Heart left ventricle (tissue), 16 donors: Measurements from ENCODE around the gene SF3B2. TPM values are rescaled to one million over a fixed set of nuclear protein-coding genes. Genes with fewer than 3 reads are reported as not detected.

Experiments used
- ATAC-seq, 4 donors: fragments of 200-7000 bp; cut with Tn5 transposase; one replicate each; pipeline ENCODE4 v1.9.1; 2020 to 2022; ENCODE audit warnings: moderate library complexity in 4 of 4, mild to moderate bottlenecking in 3 of 4, moderate number of reproducible peaks in 1 of 4
- DNase-seq, 5 donors: peaks; one replicate each; pipeline ENCODE4 v3.0.0-alpha.2; 2020
- H3K27ac ChIP-seq, 12 donors: fragments of 200-600 bp; sonication (generic) in 4 of 12; one replicate each; pipeline versions ENCODE4 v1.5.0 to v1.8.0; 2016 to 2022; ENCODE audit warnings: mild to moderate bottlenecking in 2 of 12
- H3K27me3 ChIP-seq, 9 donors: fragments of 200-600 bp; sonication (generic) in 2 of 9; one replicate each; pipeline versions ENCODE4 v1.5.1 to v1.8.0; 2016 to 2022; ENCODE audit warnings: mild to moderate bottlenecking in 3 of 9
- H3K36me3 ChIP-seq, 9 donors: fragments of 200-600 bp; sonication (generic) in 2 of 9; one replicate each; pipeline versions ENCODE4 v1.5.0 to v1.8.0; 2018 to 2022; ENCODE audit warnings: mild to moderate bottlenecking in 2 of 9
- H3K4me1 ChIP-seq, 12 donors: fragments of 200-600 bp; sonication (generic) in 4 of 12; one replicate each; pipeline versions ENCODE4 v1.5.0 to v1.8.0; 2016 to 2022; ENCODE audit warnings: mild to moderate bottlenecking in 3 of 12
- H3K4me3 ChIP-seq, 12 donors: fragments of 200-600 bp; sonication (generic) in 4 of 12; one replicate each; pipeline versions ENCODE4 v1.5.0 to v1.8.0; 2017 to 2022; ENCODE audit warnings: mild to moderate bottlenecking in 9 of 12, moderate library complexity in 4 of 12
- H3K9me3 ChIP-seq, 12 donors: fragments of 200-600 bp; sonication (generic) in 4 of 12; one replicate each; pipeline versions ENCODE4 v1.5.0 to v1.8.0; 2016 to 2022; ENCODE audit warnings: mild to moderate bottlenecking in 1 of 12
- CTCF ChIP-seq, 12 donors: fragments of 200-600 bp; sonication (generic) in 4 of 12; IDR thresholded peaks; one replicate each; pipeline versions ENCODE4 v1.5.0 to v1.8.0; 2018 to 2022; ENCODE audit warnings: antibody characterized with exemption in 12 of 12, mild to moderate bottlenecking in 5 of 12
- POLR2A ChIP-seq, 2 donors: fragments of 450-650 bp; IDR thresholded peaks; one replicate each; pipeline ENCODE4 v1.6.1; 2017; ENCODE audit warnings: antibody characterized with exemption in 2 of 2, mild to moderate bottlenecking in 2 of 2, moderate library complexity in 2 of 2
- WGBS, 4 donors: extraction: QIAGEN DNeasy Blood & Tissue Kit in 2 of 4; methylation state at CpG; one replicate each; pipeline versions ENCODE4 v1.1.5 to v1.1.7; 2013 to 2018; 5-methylcytosine and 5-hydroxymethylcytosine counted together
- intact Hi-C, 10 donors: fragments of 100-400 bp; cut with DNase I; formaldehyde crosslinking; loops; one replicate each; pipeline versions ENCODE4 v1.11.1 to v1.14.2; 2022
- polyA plus RNA-seq, 2 donors: library from polyadenylated mRNA; stranded (reverse); fragments of 200-250 nt; gene quantifications; one replicate each; pipeline ENCODE4 v1.2.3, GENCODE V29; 2013
- total RNA-seq, 9 donors: library from RNA; depleted of rRNA in 2 of 9; stranded (reverse); fragments of >200 nt in 2 of 9; fragmentation: NEBNext Ultra II Directional in 3 of 9; extraction: Animal tissue kit (Norgen Biotek cat#: 25700) in 3 of 9; gene quantifications; one replicate each; pipeline versions ENCODE4 v1.1.0 to v1.2.4, GENCODE V29; 2016 to 2023
- donor health status: ischemic (EF 13 %, LVEDD 7.1; RV severe dilation, severe dysfunction).
- donor health status: healthy with polysubstance abuse.
- donor health status: DM: no; HTN: yes; CAD: no.
- donor health status: DM: no; HTN: no; CAD: no.
- donor health status: ischemic (EF 25% LVEDD 6.9; RV normal size, moderate dysfunction).
- donor health status: ischemic (EF 25% LVEDD 5.7; RV mildly dilated, moderate dysfunction).
- donor health status: healthy.
- donor health status: DM: yes; HTN: yes; CAD: no.
- donor health status: ischemic (EF 35%, LVEDD 5.7; RV mildly dilated, moderate dysfunction).
- donor health status: nonischemic (EF 11% LVEDD 7.7; RV severe dilation, severe dysfunction).
- donor health status: DM: yes; HTN: yes; CAD: no.
- donor health status: PGD.
- donor health status: ischemic (EF 29% LVEDD 5.4; RV normal size, mild dysfunction).
- donor health status: nonischemic (EF 23%, LVEDD 6.1; RV moderate dilation, normal function).

Gene SF3B2
- total and polyA plus RNA-seq, 11 donors, result 43.5 to 106 (median 79.6) TPM

GRCh38 chr11:66011785-66012303 is 40.3 kb upstream of the SF3B2 start, which contains the start of gene CST6:
TSS of gene CST6 (plus strand) at chr11:66012008. CDS start at chr11:66012045, 37 bp downstream.
- WGBS, 4 donors, result 7 to 29% (median 11%) methylated on average over 10 to 61 of the region's 61 CpGs
- ATAC-seq (no peak), DNase-seq (no peak)
- peak within 1 kb of the TSS in 7 of 12 donors; percentile 11 to 39 (median 25) for H3K4me3 ChIP-seq
- H3K9me3 ChIP-seq, result no peaks in the 10 kb centered on the region
- intact Hi-C loops, result no loop called here
- H3K36me3 ChIP-seq, result no peaks in the 10 kb centered on the region
- H3K4me1 ChIP-seq, result peaks cover 0 to 30% (median 7%) of the 10 kb centered on the region in 12 donors
- H3K27ac ChIP-seq, result no peak within 1 kb of the TSS
- peaks cover 9 to 29% (median 16%) of the 10 kb centered on the region in 9 donors for H3K27me3 ChIP-seq
- TF ChIP-seq POLR2A (IDR thresholded peaks at IDR 0.05), result no peak
- TF ChIP-seq CTCF (IDR thresholded peaks at IDR 0.05), result no peak

- Histone ChIP-seq H3K4me1 (peaks cover 0 to 25% (median 7%) of the 10 kb centered on the region in 12 donors), H3K36me3 (no peaks in the 10 kb centered on the region), H3K27me3 (peaks cover 9 to 29% (median 16%) of the 10 kb centered on the region in 9 donors), H3K9me3 (no peaks in the 10 kb centered on the region), H3K27ac (no peak overlapping the region), H3K4me3 (peak overlapping the region in 2 of 12 donors; percentile 15 to 21)
- intact Hi-C loops, result no loop called here
- peak in 1 of 5 donors; percentile 6 for DNase-seq
- ATAC-seq, result no peak
- WGBS, 4 donors, result 52 to 68% (median 59%) methylated on average over 11 to 12 of the region's 12 CpGs
- TF ChIP-seq POLR2A (IDR thresholded peaks at IDR 0.05) (no peak), CTCF (IDR thresholded peaks at IDR 0.05) (no peak)
Observed at GRCh38 chr11:66012371-66012945, 39.7 kb upstream of the SF3B2 start.

GRCh38 chr11:66012946-66013761 is 39.0 kb upstream of the SF3B2 start:
- DNase-seq (peak in 1 of 5 donors; percentile 59), ATAC-seq (no peak)
- H3K4me1 ChIP-seq, result peaks cover 0 to 25% (median 7%) of the 10 kb centered on the region in 12 donors
- no peak overlapping the region for H3K4me3 ChIP-seq
- WGBS, 4 donors, result 55 to 62% (median 60%) methylated on average over 9 to 12 of the region's 12 CpGs
- H3K9me3 ChIP-seq, result no peaks in the 10 kb centered on the region
- H3K36me3 ChIP-seq, result no peaks in the 10 kb centered on the region
- peaks cover 9 to 29% (median 16%) of the 10 kb centered on the region in 9 donors for H3K27me3 ChIP-seq
- H3K27ac ChIP-seq, result no peak overlapping the region
- TF ChIP-seq POLR2A (IDR thresholded peaks at IDR 0.05) (no peak), CTCF (IDR thresholded peaks at IDR 0.05) (no peak)
- intact Hi-C loops, result no loop called here

- Histone ChIP-seq H3K27me3 (peaks cover 9 to 29% (median 16%) of the 10 kb centered on the region in 9 donors), H3K27ac (no peak overlapping the region), H3K4me3 (no peak overlapping the region), H3K4me1 (peaks cover 0 to 25% (median 7%) of the 10 kb centered on the region in 12 donors), H3K9me3 (no peaks in the 10 kb centered on the region), H3K36me3 (no peaks in the 10 kb centered on the region)
- DNase-seq (no peak), ATAC-seq (no peak)
- intact Hi-C loops, result no loop called here
- WGBS, 4 donors, result 53 to 79% (median 65%) methylated on average over 5 to 7 of the region's 7 CpGs
- TF ChIP-seq POLR2A (IDR thresholded peaks at IDR 0.05), result no peak
- TF ChIP-seq CTCF (IDR thresholded peaks at IDR 0.05), result no peak
Observed at GRCh38 chr11:66013762-66014100, 38.4 kb upstream of the SF3B2 start.
